ENCODE measurements around the gene FMNL1. TPM values are rescaled to one million over a fixed set of nuclear protein-coding genes. Genes with fewer than 3 reads are reported as not detected.
A peak's percentile ranks its signal among the peaks of the same experiment; 100 is the strongest.

FMNL1 gene
- total RNA-seq, 2 donors from 2014 or later, result 3.5 to 4.5 TPM

DNA sequence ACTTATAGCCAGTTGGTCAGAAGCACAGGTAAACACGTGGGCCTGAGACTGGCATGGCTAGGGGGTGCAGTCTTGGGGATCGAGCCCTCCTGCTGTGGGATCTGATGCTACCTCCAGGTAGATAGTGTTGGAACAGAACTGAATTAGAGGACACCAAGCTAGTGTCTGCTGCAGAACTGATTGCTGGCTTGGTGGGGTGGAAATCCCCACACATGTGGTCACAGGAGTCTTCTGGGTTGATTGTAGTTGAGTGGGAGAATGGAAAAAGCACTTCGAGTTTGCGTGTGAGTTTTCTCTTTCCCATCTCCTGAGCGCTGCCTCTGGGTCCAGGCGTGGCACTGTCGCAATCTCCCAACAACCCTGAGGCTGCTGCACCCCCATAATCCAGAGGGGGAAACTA is 48.2 kb downstream of the FMNL1 start:
- H3K27ac Mint-ChIP-seq, result no peak overlapping the region
- H3K9ac ChIP-seq (ENCODE audit: extremely low read depth, low read length, poor library complexity, severe bottlenecking), result no peak overlapping the region
- H3K9me3 Mint-ChIP-seq, result no peaks in the 10 kb centered on the region
- H3K9me3 ChIP-seq (ENCODE audit: control insufficient read depth, low read length), result no peaks in the 10 kb centered on the region
- H3K27ac ChIP-seq (ENCODE audit: low read depth, low read length), result no peak overlapping the region
- H3K27me3 ChIP-seq (ENCODE audit: control insufficient read depth, insufficient read depth, low read length, poor library complexity, severe bottlenecking), result no peaks in the 10 kb centered on the region
- no peaks in the 10 kb centered on the region for H3K27me3 Mint-ChIP-seq (ENCODE audit: insufficient read depth)
- H3K36me3 ChIP-seq (ENCODE audit: control insufficient read depth, insufficient read depth, low read length), result peaks cover 48% of the 10 kb centered on the region
- H3K4me1 ChIP-seq (ENCODE audit: control insufficient read depth, insufficient read depth, low read length), result no peaks in the 10 kb centered on the region
- H3K4me3 ChIP-seq (ENCODE audit: low read length), result no peak overlapping the region
- H3K4me1 Mint-ChIP-seq, result no peaks in the 10 kb centered on the region
- H3K36me3 Mint-ChIP-seq (ENCODE audit: low read depth), result peaks cover 44% of the 10 kb centered on the region
- no peak for DNase-seq
- TF ChIP-seq, protein P1, sequence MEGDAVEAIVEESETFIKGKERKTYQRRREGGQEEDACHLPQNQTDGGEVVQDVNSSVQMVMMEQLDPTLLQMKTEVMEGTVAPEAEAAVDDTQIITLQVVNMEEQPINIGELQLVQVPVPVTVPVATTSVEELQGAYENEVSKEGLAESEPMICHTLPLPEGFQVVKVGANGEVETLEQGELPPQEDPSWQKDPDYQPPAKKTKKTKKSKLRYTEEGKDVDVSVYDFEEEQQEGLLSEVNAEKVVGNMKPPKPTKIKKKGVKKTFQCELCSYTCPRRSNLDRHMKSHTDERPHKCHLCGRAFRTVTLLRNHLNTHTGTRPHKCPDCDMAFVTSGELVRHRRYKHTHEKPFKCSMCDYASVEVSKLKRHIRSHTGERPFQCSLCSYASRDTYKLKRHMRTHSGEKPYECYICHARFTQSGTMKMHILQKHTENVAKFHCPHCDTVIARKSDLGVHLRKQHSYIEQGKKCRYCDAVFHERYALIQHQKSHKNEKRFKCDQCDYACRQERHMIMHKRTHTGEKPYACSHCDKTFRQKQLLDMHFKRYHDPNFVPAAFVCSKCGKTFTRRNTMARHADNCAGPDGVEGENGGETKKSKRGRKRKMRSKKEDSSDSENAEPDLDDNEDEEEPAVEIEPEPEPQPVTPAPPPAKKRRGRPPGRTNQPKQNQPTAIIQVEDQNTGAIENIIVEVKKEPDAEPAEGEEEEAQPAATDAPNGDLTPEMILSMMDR (conservative IDR thresholded peaks at IDR 0.05), result no peak
- WGBS, 2 experiments (ENCODE audit: insufficient coverage in 1 of 2, insufficient read length in 1 of 2), result 93 to 98% methylated on average over 6 to 7 of the region's 7 CpGs
- H3K4me3 Mint-ChIP-seq, result no peak overlapping the region

DNA sequence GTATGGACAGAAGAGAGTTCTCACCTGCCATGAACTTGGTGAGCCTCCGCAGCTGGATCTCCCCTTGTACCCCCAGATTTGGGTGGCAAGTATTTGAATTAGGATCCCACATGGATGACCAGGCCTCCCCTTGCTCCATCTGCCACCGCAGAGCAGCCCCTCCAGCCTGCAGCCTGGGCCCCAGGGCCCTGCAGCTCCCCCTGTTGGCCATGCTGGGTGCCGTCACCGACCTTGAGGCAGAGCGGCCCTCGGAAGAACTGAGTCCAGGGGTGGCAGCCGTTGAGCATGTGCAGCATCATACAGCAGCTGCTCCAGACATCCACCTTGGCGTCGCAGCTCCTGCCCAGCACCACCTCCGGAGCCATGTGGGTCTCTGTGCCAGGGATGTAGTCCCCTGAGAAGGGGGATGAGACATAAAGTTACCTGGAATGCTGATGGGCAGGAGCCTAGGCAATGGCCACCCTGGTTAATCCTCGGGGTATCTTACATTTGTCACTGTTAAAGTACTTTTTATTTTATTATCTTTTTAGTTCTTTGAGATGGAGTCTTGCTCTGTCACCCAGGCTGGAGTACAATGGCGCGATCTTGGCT is 49.2 kb downstream of the FMNL1 start:
- Mint-ChIP-seq H3K4me3 (no peak overlapping the region), H3K36me3 (ENCODE audit: low read depth) (peaks cover 38% of the 10 kb centered on the region), H3K9me3 (no peaks in the 10 kb centered on the region), H3K27ac (no peak overlapping the region), H3K4me1 (no peaks in the 10 kb centered on the region), H3K27me3 (ENCODE audit: insufficient read depth) (no peaks in the 10 kb centered on the region)
- H3K4me1 ChIP-seq (ENCODE audit: control insufficient read depth, insufficient read depth, low read length), result no peaks in the 10 kb centered on the region
- H3K36me3 ChIP-seq (ENCODE audit: control insufficient read depth, insufficient read depth, low read length), result peaks cover 44% of the 10 kb centered on the region
- H3K9me3 ChIP-seq (ENCODE audit: control insufficient read depth, low read length), result no peaks in the 10 kb centered on the region
- peak; percentile 94 for DNase-seq
- H3K27me3 ChIP-seq (ENCODE audit: control insufficient read depth, insufficient read depth, low read length, poor library complexity, severe bottlenecking), result no peaks in the 10 kb centered on the region
- H3K9ac ChIP-seq (ENCODE audit: extremely low read depth, low read length, poor library complexity, severe bottlenecking), result no peak overlapping the region
- H3K27ac ChIP-seq (ENCODE audit: low read depth, low read length), result no peak overlapping the region
- TF ChIP-seq, protein P1 (conservative IDR thresholded peaks at IDR 0.05), result peak; percentile 93
- 87 to 88% methylated on average over 7 to 12 of the region's 13 CpGs for WGBS, 2 experiments (ENCODE audit: insufficient coverage in 1 of 2, insufficient read length in 1 of 2)
- H3K4me3 ChIP-seq (ENCODE audit: low read length), result no peak overlapping the region

DNA sequence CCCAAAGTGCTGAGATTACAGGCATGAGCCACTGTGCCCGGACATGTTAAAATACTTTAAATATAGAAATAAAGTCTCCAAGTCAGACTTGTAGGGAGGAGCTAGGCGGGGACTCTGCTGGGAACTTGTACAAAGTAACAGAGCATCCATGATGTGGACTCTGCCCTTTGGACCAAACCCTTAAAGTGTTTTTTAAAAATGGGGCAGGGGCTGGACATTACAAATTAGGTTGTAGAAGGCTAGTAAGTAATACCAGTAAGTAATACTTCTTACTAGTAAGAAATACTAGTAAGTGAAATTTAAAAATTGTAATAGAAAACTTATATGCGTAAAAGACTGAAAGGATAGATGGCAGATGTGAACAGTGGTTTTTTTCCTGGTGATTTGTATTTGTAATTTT is 49.9 kb downstream of the FMNL1 start:
- no peak overlapping the region for H3K4me3 Mint-ChIP-seq
- Histone ChIP-seq H3K4me3 (ENCODE audit: low read length) (no peak overlapping the region), H3K36me3 (ENCODE audit: control insufficient read depth, insufficient read depth, low read length) (peaks cover 39% of the 10 kb centered on the region), H3K27ac (ENCODE audit: low read depth, low read length) (no peak overlapping the region), H3K27me3 (ENCODE audit: control insufficient read depth, insufficient read depth, low read length, poor library complexity, severe bottlenecking) (no peaks in the 10 kb centered on the region), H3K9ac (ENCODE audit: extremely low read depth, low read length, poor library complexity, severe bottlenecking) (no peak overlapping the region), H3K4me1 (ENCODE audit: control insufficient read depth, insufficient read depth, low read length) (no peaks in the 10 kb centered on the region), H3K9me3 (ENCODE audit: control insufficient read depth, low read length) (no peaks in the 10 kb centered on the region)
- no peak for DNase-seq
- no peaks in the 10 kb centered on the region for H3K4me1 Mint-ChIP-seq
- TF ChIP-seq, protein P1 (conservative IDR thresholded peaks at IDR 0.05), result no peak
- no peaks in the 10 kb centered on the region for H3K9me3 Mint-ChIP-seq
- peaks cover 35% of the 10 kb centered on the region for H3K36me3 Mint-ChIP-seq (ENCODE audit: low read depth)
- 86 to 90% methylated on average over 2 of the region's 3 CpGs for WGBS, 2 experiments (ENCODE audit: insufficient coverage in 1 of 2, insufficient read length in 1 of 2)
- no peaks in the 10 kb centered on the region for H3K27me3 Mint-ChIP-seq (ENCODE audit: insufficient read depth)
- no peak overlapping the region for H3K27ac Mint-ChIP-seq

Data from endodermal cell (in vitro differentiated cells).